Body of pancreas (tissue), 4 donors: ENCODE results near the gene TULP4. TPM values are rescaled to one million over a fixed set of nuclear protein-coding genes. Genes with fewer than 3 reads are reported as not detected.

ENCODE experiments used
- ATAC-seq: fragments of 150-250 bp; one replicate; pipeline ENCODE4 v1.9.1; 2016
- DNase-seq, 4 donors: peaks; one replicate each; pipeline ENCODE4 v3.0.0-alpha.2; 2019
- H3K27ac ChIP-seq, 4 donors: fragments of 200-600 bp; sonication (generic); 1 replicate in 3 of 4; 2 replicates in 1 of 4; pipeline versions ENCODE4 v1.5.1 to v1.6.1; 2016 to 2019; ENCODE audit warnings: mild to moderate bottlenecking in 1 of 4, mixed read lengths in 1 of 4, moderate library complexity in 1 of 4
- H3K27me3 ChIP-seq, 2 donors: fragments of 200-600 bp; sonication (generic); one replicate each; pipeline ENCODE4 v1.6.0; 2016; ENCODE audit warnings: mild to moderate bottlenecking in 1 of 2
- H3K36me3 ChIP-seq, 2 donors: fragments of 200-600 bp; sonication (generic); replicated peaks in 1 of 2; 2 replicates each; pipeline ENCODE4 v1.5.1; 2016; ENCODE audit warnings: low read depth in 2 of 2; ENCODE audit not compliant: insufficient read depth in 1 of 2
- H3K4me1 ChIP-seq: fragments of 200-600 bp; sonication (generic); one replicate; pipeline ENCODE4 v1.6.0; 2016
- H3K4me3 ChIP-seq, 2 donors: fragments of 200-600 bp; sonication (generic); 1 replicate in 1 of 2; 2 replicates in 1 of 2; pipeline ENCODE4 v1.5.1; 2016 to 2019
- H3K9me3 ChIP-seq, 3 donors: fragments of 200-600 bp; sonication (generic); 1 replicate in 2 of 3; 2 replicates in 1 of 3; pipeline ENCODE4 v1.5.1; 2016
- POLR2A ChIP-seq, 3 donors: fragments of 450-650 bp; IDR thresholded peaks; one replicate each; pipeline ENCODE4 v1.6.1; 2016; ENCODE audit warnings: antibody characterized with exemption in 3 of 3, mild to moderate bottlenecking in 2 of 3
- WGBS, 2 donors: methylation state at CpG; one replicate each; pipeline ENCODE4 v1.1.5; 2017; 5-methylcytosine and 5-hydroxymethylcytosine counted together
- intact Hi-C: fragments of 100-400 bp; cut with DNase I; formaldehyde crosslinking; loops from one replicate; pipeline ENCODE4 v1.15.1; 2023
- total RNA-seq, 2 donors: library from RNA; depleted of rRNA; stranded (reverse); fragments of >200 nt; gene quantifications; one replicate each; pipeline ENCODE4 v1.1.0, GENCODE V29; 2016
- TF ChIP-seq, protein P1 (sequence below), 7 experiments: fragments of 450-650 bp in 4 of 7; fragments of 200-600 bp in 3 of 7; sonication (generic) in 3 of 7; IDR thresholded peaks; one replicate each; pipeline ENCODE4 v1.5.1; 2016 to 2019; ENCODE audit warnings: antibody characterized with exemption in 7 of 7

Gene TULP4, protein sequence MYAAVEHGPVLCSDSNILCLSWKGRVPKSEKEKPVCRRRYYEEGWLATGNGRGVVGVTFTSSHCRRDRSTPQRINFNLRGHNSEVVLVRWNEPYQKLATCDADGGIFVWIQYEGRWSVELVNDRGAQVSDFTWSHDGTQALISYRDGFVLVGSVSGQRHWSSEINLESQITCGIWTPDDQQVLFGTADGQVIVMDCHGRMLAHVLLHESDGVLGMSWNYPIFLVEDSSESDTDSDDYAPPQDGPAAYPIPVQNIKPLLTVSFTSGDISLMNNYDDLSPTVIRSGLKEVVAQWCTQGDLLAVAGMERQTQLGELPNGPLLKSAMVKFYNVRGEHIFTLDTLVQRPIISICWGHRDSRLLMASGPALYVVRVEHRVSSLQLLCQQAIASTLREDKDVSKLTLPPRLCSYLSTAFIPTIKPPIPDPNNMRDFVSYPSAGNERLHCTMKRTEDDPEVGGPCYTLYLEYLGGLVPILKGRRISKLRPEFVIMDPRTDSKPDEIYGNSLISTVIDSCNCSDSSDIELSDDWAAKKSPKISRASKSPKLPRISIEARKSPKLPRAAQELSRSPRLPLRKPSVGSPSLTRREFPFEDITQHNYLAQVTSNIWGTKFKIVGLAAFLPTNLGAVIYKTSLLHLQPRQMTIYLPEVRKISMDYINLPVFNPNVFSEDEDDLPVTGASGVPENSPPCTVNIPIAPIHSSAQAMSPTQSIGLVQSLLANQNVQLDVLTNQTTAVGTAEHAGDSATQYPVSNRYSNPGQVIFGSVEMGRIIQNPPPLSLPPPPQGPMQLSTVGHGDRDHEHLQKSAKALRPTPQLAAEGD (N-terminal part only)
- 10 to 100 TPM; 81.2 to 92.3 TPM for total RNA-seq

DNA sequence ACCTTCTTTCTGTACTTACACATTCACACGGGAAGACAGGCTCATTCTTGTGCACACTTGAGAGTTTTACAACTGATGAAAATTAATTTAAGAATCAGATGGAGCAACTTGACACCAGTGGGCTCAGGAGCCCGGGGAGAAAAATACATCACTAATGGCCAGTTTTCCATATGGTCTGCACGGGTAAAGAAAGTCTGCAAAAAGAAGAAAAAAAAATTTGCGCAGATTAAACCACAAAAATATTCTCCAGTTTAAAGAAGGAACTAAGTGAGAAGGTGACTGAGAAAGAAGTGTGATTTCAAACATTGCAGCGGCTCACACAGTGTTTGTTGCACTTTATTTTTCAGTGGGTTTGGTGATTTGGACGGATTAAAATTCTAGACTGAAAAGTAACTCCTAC lies at the start of gene TULP4:
Gene TULP4, plus strand, starts transcription at position 301 of the 400 bp plus-strand sequence. CDS start 1,552 bp downstream, outside the sequence.
- TF ChIP-seq POLR2A (IDR thresholded peaks at IDR 0.05), result no peak
- TF ChIP-seq, protein P1, sequence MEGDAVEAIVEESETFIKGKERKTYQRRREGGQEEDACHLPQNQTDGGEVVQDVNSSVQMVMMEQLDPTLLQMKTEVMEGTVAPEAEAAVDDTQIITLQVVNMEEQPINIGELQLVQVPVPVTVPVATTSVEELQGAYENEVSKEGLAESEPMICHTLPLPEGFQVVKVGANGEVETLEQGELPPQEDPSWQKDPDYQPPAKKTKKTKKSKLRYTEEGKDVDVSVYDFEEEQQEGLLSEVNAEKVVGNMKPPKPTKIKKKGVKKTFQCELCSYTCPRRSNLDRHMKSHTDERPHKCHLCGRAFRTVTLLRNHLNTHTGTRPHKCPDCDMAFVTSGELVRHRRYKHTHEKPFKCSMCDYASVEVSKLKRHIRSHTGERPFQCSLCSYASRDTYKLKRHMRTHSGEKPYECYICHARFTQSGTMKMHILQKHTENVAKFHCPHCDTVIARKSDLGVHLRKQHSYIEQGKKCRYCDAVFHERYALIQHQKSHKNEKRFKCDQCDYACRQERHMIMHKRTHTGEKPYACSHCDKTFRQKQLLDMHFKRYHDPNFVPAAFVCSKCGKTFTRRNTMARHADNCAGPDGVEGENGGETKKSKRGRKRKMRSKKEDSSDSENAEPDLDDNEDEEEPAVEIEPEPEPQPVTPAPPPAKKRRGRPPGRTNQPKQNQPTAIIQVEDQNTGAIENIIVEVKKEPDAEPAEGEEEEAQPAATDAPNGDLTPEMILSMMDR (IDR thresholded peaks at IDR 0.05), result no peak
- Histone ChIP-seq H3K9me3 (no peaks in the 10 kb centered on the region), H3K36me3 (no peaks in the 10 kb centered on the region), H3K27me3 (no peaks in the 10 kb centered on the region), H3K4me3 (no peak within 1 kb of the TSS), H3K27ac (no peak within 1 kb of the TSS), H3K4me1 (no peaks in the 10 kb centered on the region)
- intact Hi-C loops, result no loop called here
- WGBS, 2 donors, result 77 to 78% methylated on average over 6 of the region's 6 CpGs
- ATAC-seq (no peak), DNase-seq (no peak)

DNA sequence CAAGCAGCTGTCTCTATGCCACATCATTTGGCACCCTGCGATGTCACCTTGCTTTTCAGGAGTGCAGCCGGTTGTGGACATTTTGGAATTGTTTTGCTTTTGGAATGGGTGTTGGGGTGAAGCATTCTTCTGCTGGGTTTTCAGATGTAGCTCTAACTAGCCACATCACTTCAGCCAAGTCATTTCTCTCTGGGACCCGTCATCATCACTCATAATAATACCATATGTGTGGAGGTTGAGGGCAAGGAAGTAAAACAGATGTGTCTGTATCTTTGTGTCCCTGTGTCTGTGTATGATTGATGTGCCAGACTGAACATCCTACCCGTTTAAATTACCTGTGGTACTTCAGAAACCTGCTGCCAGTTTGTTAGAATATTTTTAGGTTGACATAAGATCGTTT lies 49.5 kb upstream of the TULP4 start:
- H3K27ac ChIP-seq, result no peak overlapping the region
- no peak for ATAC-seq
- no peaks in the 10 kb centered on the region for H3K9me3 ChIP-seq
- no peaks in the 10 kb centered on the region for H3K27me3 ChIP-seq
- WGBS, 2 donors, result 60 to 63% methylated on average over 5 of the region's 5 CpGs
- no peak for DNase-seq
- H3K4me1 ChIP-seq, result no peaks in the 10 kb centered on the region
- intact Hi-C loops, result no loop called here
- TF ChIP-seq, protein P1 (IDR thresholded peaks at IDR 0.05), result no peak
- TF ChIP-seq POLR2A (IDR thresholded peaks at IDR 0.05), result no peak
- H3K4me3 ChIP-seq, result no peak overlapping the region
- H3K36me3 ChIP-seq, result no peaks in the 10 kb centered on the region

DNA sequence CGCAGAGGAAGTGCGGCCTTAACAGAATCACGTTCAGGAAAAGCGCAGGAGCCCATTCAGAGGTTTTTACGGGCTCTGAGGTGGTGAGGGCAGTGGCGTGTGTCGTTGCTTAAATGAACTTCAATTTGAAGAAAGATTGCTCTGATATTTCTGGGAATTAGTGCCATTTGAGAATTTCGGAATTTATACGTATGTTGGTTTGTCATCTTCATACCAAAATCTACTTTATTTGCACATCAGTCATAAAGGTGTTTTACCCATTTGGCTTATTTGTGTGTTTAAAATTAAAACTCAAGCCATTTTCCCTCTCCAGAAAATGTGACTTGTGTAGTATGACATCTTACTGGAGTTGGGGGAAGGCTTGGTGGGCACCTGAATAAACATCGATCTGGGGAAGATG lies 48.1 kb upstream of the TULP4 start:
- WGBS, 2 donors, result 91 to 98% methylated on average over 10 of the region's 10 CpGs
- no peaks in the 10 kb centered on the region for H3K4me1 ChIP-seq
- no peak for TF ChIP-seq POLR2A (IDR thresholded peaks at IDR 0.05)
- no peak for ATAC-seq
- H3K27ac ChIP-seq, result no peak overlapping the region
- H3K9me3 ChIP-seq, result no peaks in the 10 kb centered on the region
- H3K4me3 ChIP-seq, result no peak overlapping the region
- no peaks in the 10 kb centered on the region for H3K27me3 ChIP-seq
- DNase-seq, result no peak
- no peaks in the 10 kb centered on the region for H3K36me3 ChIP-seq
- intact Hi-C loops, result no loop called here

DNA sequence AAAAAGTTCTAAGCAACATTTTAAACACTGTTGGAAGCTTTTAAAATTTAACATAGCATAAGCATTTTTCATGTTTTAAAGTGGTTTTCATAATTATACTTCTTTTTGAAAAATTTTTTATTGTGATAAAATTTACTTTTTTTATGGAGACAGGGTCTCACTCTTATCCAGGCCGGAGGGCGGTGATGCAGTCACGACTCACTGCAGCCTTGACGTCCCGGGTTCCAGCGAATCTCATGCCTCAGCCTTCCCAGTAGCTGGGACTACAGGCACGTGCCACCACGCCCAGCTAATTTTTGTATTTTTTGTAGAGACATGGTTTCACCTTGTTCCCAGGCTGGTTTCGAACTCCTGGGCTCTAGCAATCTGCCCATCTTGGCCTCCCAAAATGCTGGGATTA lies 46.1 kb upstream of the TULP4 start:
- no peaks in the 10 kb centered on the region for H3K9me3 ChIP-seq
- H3K4me3 ChIP-seq, result no peak overlapping the region
- H3K27ac ChIP-seq, result no peak overlapping the region
- intact Hi-C loops, result no loop called here
- no peak for ATAC-seq
- DNase-seq, result no peak
- WGBS, 2 donors, result 85 to 98% methylated on average over 9 of the region's 9 CpGs
- no peak for TF ChIP-seq POLR2A (IDR thresholded peaks at IDR 0.05)
- TF ChIP-seq, protein P1 (IDR thresholded peaks at IDR 0.05), result no peak
- no peaks in the 10 kb centered on the region for H3K36me3 ChIP-seq
- no peaks in the 10 kb centered on the region for H3K27me3 ChIP-seq
- no peaks in the 10 kb centered on the region for H3K4me1 ChIP-seq

DNA sequence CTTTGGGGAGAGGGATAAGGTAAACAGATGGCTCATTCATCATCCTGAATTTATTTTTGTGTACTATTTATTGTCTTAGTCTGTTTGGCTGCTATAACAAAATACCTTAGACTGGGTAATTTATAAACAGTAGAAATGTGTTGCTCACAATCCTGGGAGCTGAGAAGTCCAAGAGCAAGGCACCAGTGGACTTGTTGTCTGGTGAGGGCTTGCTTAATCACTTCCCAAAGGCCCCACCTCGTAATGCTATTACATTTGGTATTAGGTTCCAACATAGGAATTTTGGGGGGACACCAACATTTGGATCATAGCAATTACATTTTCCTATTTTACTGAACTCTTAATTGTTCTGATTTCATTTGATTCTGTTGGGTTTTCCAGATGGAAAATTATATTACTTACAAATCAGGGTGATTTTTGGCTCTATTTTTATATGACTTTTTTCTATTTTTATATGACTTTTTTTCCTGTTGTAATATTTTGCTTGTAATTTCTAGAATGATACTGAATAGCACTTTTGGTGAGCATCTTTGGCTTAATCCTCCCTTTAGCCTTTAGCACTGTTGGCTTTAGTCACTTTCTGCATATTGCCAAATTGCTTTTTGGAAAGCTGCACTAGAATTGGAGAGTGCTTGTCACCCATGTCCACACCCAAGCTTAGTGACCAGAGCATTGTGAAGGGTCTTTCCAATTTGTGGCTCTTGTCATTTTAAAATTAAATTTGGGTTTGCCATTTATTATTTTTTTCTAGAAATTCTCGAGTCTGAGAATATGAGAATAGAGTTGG lies 43.7 kb upstream of the TULP4 start:
- H3K27me3 ChIP-seq, result no peaks in the 10 kb centered on the region
- TF ChIP-seq, protein P1 (IDR thresholded peaks at IDR 0.05), result no peak
- no peak for TF ChIP-seq POLR2A (IDR thresholded peaks at IDR 0.05)
- H3K4me1 ChIP-seq, result no peaks in the 10 kb centered on the region
- WGBS, 2 donors, result 93 to 94% methylated on average over 2 of the region's 2 CpGs
- no peak overlapping the region for H3K27ac ChIP-seq
- no peak for DNase-seq
- H3K4me3 ChIP-seq, result no peak overlapping the region
- no peaks in the 10 kb centered on the region for H3K9me3 ChIP-seq
- no peaks in the 10 kb centered on the region for H3K36me3 ChIP-seq
- intact Hi-C loops, result no loop called here
- ATAC-seq, result no peak
